GM04504 (cell line): Measurements from ENCODE around the gene CHAC2.
A peak's percentile ranks its signal among the peaks of the same experiment; 100 is the strongest.
"Not testable (repeated sequence)": the region's sequence is repeated elsewhere in the genome, so short reads cannot be mapped to it uniquely, and the experiment has no call there.

Experiments
- DNase-seq: peaks from one replicate; pipeline ENCODE4 v3.0.0-alpha.2; 2012; ENCODE audit warnings: low read depth

CHAC2 gene

DNA sequence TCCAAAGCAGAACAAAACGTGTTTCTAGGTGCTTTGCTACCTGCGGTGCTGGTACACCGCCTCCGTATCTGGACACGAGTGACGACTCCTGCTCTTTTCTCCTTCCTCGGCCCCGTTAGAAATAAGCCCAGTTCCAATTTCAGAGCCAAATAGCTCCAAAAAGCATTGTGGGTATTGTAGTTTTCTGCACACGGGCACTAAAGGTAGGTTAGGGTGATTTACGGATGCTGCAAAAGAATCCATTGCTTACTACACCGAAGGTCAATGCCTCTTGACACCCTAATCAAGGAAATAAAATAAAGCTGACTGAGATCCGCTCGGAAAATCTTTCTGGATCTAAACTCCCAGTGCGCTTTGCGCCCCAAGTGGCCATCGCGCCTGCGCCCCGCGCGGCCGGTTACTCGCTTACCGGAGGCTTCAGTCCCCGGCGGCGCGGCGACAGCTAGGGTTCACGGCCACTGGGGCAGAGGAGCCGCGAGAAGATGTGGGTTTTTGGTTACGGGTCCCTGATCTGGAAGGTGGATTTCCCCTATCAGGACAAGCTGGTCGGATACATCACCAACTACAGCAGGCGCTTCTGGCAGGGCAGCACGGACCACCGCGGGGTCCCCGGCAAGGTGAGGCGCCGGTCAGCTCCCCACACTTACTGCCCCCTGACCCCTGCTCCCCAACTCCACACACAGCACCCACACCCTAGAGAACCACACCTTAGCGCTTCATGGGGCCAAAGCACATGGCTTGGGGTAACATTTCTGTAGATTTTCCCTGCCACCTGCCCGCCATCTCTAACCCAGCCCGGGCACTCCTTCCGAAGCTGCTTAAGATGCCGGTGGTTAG is at the start of gene CHAC2:
Gene CHAC2, plus strand, starts transcription at position 400 of the 837 bp plus-strand sequence. Its CDS starts 83 bp downstream, at position 483.
- peak; percentile 48 for DNase-seq

DNA sequence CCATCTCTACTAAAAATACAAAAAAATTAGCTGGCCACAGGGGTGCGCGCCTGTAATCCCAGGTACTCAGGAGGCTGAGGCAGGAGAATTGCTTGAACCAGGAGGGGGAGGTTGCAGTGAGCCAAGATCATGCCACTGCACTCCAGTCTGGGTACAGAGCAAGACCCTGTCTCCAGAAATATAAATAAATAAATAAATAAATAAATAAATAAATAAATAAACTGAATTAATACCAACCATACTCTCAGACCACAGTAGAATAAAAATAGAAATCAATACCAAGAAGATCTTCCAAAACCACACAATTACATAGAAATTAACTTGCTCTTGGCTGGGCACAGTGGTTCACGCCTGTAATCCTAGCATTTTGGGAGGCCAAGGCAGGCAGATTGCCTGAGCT is 46.7 kb upstream of the CHAC2 start:
- DNase-seq, result not testable (repeated sequence)

DNA sequence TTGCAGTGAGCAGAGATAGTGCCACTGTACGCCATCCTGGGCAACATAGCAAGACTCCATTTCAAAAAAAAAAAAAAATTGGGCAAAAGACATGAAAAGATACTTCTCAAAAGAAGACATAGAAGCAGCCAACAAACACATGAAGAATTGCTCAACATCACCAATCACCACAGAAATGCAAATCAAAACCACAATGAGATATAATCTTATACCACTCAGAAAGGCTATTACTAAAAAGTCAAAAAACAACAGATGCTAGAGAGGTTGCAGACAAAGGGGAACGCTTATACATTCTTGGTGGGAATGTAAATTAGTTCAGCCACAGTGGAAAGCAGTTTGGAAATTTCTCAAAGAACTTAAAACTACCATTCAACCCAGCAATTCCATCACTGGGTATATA is 43.1 kb upstream of the CHAC2 start:
- peak; percentile 21 for DNase-seq

DNA sequence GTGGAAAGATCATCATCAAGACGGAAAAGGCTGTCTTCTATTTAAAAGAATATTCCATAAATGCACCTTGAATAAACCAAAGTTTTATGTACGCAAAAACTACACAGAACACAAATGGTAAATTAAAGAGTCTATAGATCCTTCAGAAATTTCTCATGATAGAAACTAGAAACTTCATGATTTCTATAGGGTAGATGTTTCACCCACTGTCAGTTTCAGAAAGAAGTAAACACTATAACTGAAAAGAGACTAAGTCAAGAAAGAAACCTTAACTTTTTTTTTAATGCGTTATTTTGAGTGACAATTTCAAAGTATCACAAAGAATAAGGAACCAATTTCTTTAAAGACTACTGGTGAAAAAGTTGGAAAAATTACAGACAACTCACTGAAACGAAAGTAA is 41.9 kb upstream of the CHAC2 start:
- no peak for DNase-seq

DNA sequence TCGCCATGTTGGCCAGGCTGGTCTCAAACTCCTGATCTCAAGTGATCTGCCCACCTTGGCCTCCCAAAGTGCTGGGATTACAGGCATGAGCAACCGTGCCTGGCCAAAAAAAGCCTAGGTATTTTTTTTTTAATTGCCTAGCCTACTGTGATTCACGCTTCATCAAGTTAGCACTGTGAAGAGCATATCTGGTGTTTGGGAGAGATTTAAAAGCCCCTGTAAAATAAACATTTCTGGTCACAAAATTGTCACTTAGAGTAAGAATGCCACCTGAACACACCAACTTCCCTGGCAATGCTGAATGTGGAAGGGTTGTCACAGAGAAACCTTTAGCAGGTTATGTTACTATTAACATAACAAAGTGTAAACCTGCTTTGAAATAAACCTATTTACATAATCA is 39.7 kb upstream of the CHAC2 start:
- DNase-seq, result no peak

DNA sequence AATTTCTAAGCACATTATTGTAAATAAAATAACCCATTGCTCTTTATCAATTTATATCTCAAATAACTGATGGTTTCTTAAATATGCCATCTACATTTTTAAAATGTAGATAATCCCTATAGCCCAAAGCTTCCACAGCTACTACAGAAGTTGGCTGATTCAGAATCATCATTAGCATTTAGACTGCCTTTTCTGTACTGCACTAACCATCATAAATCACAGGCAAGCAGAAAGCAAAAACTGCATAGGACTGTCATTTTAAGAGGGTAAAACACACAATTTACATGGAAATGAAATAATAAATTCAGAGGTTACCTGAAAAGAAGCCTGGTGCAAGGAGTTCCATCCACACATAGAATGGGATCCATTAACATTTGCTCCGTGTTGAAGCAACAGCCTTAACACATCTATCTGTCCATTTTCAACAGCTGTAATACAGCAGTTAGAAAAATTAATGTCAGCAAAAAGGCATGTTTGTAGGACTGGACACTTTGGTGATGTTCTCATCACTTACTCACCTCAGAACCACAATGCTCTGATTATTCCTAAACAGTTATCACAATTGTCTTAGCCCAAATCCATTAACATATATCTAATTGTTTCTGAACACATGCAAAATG is 38.4 kb upstream of the CHAC2 start:
- no peak for DNase-seq

DNA sequence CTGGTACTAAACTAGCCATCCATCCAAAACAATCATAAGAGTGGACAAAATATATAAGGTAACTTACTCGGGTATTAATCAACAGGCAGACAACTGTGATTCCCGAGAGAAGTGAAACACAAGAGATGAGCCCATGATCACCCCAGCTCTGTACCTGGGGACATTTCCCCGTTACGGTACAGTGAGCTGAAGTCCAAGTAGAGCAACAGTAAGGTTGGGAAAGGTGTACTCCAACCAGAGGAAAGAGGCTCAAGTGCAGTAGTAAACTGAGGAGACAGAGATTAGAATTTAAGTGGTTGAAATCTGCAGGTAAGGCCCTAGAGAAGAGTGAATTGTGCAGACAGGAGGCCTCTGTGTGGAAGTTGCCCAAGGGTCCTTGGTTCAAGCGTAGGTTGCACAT is 30.5 kb upstream of the CHAC2 start:
- no peak for DNase-seq

DNA sequence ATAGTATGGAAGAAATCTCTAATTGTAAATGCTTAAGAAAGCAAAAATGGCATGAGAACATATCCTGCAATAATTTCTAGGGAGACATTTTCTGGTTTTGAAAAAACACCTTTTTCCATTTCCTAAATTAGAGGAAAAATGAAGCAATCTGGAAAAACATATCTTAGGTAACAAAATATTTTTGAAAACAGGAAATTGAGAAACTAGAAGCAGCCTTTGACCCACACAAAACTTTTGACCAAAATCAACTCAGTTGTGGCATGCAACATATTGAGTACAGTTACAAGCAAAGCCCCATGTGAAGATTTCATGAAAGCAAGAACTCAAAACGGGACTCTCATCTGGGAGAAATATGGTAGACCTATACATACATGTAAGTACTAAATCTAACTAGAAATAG is 28.6 kb upstream of the CHAC2 start:
- no peak for DNase-seq

DNA sequence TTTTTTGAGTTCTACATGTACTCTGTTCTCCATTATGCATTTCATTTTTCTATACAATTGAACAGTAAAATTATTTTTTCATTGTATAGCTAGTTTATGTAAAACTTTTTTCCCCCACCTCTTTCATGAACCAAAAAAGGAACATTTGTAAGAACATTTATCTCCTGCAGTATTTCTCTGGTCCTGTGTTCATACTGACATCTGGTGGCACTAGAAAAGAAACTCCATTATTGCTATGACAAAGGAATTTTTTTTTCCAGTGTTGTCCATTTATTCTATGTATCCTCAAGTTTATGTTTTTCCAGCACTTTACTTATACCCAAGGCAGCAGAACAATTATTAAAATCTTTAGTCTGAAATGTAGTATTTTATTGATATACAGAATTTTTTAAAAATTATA is 27.4 kb upstream of the CHAC2 start:
- DNase-seq, result no peak

DNA sequence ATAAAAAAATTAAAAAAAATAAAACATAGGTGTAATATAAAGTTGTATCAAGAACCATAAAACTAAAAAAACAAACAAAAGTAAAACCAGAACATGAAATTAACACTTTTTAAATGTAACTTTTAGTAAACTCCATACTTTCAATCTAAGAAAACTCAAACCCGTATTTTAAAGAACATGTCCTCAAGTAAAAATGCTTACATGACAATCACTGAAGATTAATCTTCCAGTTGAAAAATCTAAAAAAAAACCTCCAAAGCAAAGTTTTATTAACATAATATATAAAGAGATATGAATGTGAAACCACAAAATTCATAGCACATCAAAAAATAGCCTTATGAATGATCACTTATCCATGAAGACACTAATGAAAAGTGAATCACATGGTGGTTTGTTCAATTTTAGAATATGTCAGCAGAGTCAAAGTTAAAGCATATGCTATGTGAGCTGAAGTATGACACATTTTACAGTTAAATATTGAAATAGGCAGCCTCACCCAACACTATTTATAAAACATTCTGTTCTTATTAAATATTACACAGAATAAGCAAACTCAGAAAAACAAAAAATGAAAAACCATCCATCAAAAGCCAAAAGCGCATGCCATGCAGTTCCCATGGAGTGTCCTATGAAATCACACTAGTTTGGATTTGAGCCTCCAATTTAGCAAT is 23.1 kb upstream of the CHAC2 start:
- no peak for DNase-seq

DNA sequence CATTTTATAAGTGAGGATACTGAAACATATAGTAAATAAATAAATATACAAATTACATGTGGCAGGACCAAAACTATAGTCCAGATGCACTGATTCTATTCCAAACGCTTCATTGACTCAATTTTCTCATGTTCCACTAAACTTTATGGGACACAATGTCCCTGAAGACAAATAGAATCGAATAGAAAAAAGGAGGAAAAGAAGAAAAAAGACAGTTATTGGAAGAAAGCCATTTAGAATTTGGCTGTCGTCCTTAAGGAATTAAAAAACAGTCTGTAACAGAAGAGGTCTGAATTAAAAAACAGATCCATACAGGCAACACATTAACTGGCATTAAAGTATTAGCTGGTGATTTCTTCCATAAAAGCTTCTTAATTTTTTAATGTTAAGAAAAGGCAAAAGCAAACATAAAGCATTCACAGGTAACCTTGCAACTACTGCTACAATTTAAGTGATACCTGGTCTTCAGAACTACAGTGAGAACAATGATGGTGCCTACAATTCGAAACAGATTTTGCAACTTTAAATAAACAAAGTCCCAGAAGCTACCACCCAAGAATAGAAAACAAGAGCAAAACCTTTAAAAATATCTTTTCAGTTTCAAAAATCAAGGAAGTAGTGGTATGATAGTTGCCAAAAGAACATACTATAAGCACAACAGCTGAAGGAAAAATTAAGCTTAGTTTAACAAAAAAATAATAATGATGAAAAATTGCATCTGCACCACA is 17.4 kb upstream of the CHAC2 start:
- DNase-seq, result no peak

DNA sequence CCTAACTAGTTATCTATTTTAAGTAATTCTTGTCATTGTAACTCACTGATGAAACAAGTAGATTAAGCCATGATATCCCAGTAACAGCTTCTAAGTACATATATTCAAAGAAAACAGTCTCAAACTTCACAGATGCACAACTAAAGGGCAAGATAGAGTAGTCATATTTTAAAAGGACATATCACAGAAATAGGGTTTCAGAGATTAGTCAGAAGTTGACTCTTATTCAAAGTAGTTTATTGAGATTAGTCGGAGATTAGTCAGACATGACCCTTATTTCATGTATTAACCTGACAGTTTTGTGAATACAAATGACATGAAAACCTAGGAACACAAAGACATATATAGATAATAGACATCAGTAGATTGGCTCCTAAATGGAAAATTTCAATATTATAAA is 15.9 kb upstream of the CHAC2 start:
- DNase-seq, result no peak

DNA sequence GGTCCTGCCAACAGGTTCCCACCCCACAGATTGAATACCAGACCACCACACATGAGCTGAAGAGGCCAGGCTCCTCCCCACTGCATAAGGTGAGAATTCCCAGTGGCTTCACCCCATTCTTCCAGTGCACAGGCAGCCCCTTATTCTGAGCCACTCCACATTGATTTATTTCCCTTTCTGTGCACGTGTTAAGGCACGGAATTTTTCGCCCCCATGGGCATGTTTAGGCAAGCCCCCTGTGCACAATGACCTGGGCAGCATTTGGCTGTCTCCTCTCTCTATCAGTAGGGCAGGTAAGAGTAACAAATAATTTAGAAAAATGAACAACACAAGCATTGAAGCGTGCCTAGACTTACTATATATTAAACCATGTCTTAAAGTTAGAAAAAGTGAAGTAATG is 15.2 kb upstream of the CHAC2 start:
- DNase-seq, result no peak

DNA sequence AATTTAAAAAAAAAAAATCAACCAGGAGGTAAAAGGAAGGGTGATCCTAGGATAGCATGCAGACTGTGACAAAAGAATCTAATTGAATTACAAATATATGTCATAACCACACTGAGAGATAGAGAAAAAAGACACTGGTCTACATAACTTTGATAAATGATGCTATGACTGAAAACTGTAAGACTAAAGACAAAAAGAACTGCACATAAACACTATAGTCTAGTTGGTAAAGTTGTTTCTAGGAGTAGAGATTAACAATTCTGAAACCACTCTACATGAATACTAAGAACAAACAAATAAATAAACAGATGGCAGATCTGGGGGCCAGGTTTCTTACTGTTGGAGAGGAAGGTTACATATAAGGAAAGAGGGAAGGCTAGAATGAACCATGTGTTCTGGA is 14.6 kb upstream of the CHAC2 start:
- no peak for DNase-seq

DNA sequence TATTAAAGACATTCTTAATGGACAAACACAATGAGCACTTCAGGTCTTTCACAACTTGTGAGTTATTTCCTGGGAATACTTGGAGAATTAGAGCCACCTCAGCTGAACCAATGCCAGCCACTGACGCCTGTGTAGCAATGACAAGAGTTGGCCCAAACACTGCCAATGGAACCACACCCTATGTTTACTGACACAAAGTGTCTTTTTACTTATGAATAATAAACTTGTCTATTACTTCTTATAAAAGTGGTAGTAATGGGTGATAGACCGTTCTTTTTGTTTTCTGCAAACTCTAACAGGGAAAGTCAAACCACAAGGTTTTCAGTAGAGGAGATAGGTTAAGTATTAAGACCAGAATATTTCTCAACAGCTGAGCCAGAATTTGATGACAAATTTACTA is 12.5 kb upstream of the CHAC2 start:
- DNase-seq, result peak; percentile 33

DNA sequence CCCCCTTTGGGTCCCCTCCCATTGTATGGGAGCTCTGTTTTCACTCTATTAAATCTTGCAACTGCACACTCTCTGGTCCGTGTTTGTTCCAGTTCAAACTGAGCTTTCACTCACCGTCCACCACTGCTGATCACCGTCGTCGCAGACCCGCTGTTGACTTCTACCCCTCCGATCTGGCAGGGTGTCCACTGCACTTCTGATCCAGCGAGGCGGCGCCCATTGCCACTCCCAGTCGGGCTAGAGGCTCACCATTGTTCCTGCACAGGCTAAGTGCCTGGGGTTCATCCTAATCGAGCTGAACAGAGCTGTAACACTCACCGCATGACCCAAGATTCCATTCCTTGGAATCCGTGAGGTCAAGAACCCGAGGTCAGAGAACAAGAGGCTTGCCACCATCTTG is 11.0 kb upstream of the CHAC2 start:
- no peak for DNase-seq

DNA sequence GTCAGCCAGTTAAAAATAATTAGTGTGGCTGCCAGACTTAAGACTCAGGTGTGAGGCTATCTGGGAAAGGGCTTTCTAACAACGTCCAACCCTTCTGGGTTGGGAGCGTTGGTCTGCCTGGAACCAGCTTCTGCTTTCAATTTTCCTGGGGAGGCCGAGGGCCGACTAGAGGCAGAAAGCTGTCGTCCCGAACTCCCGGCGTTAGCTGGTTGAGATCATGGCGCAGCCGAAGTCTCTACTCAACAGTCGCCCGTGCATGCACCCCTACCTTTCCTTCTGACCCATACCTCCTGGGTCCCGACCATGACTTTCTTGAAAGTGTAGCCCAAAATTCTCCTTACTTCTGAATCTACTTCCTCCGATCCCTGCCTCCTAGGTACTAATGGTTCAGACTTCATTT is 10.4 kb upstream of the CHAC2 start:
- DNase-seq, result not testable (repeated sequence)

DNA sequence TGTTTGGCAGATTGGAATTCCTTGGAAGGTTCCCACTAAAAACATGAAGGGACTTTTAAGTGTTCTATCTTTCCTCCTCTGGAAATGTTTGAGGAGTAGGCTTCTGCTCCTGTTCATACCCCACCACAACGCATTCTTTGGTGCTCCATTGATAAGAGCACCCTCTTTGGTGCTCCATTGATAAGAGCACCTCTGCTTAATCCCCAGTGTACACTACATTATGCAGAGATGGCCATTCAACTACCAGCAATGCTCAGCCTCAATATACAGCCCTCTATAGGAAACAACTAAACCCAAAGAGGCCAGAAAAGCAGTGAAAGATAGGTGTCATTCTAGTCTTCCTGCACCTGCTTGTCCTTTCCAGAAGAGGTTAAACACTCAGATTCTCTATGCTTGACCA is 1.8 kb upstream of the CHAC2 start:
- DNase-seq, result no peak

DNA sequence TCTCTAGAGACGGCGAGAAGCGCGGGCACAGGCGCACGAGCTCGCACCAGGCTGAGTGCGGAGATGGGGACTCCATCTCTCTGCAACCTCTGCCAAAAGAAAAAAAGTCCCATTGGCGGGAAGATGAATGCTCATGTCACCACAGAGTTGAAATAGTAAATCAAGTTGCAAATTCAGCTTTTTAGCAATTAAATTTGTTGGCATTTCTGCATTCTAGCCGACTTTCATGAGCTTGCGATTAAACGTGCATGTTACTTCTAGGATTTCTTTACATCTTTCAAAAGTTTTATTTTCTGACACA is 588 bp downstream of the CHAC2 start:
- no peak for DNase-seq

DNA sequence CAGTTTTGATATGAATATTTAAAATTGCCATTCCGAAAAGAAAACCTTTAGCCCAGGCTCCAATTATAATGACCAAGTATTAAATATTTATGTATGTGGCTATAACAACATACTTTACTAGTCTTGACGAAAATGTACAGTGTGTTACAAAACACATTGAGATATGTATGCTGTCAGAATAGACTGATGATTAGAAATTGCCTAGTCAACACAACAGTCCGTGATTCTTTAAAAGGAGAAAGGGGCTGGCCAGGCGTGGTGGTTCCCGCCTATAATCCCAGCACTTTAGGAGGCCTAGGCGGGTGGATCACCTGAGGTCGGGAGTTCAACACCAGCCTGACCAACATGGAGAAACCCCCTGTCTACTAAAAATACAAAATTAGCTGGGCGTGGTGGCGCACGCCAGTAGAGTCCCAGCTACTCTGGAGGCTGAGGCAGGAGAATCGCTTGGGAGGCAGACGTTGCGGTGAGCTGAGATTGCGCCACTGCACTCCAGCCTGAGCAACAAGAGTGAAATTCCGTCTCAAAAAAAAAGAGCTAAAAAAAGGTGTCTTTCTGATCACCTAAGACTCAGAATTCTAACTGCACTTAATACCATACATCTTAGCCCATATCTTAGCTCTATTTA is 1.8 kb downstream of the CHAC2 start:
- no peak for DNase-seq

DNA sequence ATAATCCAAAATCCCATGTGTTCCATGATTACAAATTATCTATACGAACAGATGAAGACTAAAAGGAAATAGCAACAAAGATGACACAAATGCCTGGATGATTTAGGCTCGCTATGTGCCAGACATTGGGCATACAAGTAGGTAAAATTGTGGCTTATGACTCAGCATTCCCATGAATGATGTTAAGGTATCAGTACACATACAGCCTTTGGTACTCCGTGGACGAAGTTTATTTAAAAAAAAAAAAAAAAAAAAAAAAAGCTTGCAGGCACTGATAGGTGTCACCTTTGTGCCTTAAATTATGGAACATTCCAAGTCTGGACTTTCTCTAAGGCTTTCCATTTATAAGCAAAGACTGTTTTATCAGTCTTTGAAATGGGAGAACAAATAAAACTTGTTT is 2.7 kb downstream of the CHAC2 start:
- no peak for DNase-seq

DNA sequence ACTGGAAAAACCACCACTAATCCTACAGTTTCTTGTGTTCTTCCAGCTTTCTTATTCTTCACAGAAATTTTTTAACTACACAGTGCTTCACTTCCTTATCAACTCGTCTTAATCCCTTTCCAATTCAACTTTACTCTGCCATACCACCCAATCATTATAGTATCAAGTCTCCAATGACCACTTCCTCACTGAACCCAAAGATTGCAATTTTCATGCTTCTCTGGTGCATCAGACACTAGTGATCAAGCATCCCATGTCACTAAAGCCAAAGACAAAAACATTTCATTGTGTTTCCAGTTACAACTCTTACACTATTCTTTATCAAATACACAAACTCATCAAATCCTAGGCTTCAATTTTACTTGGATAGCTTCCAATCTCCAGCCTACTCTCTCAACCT is 9.5 kb downstream of the CHAC2 start:
- no peak for DNase-seq
